ENCODE results near the gene LRP1.

Gene LRP1

GRCh38 chr12:57193706-57194245, 65.5 kb downstream of the LRP1 start:
- no peak for DNase-seq (ENCODE audit: low read depth in 2 of 2)

GRCh38 chr12:57194253-57194652, 66.0 kb downstream of the LRP1 start:
- DNase-seq (ENCODE audit: low read depth in 2 of 2), result no peak

- no peak for DNase-seq (ENCODE audit: low read depth in 2 of 2)
These were observed 66.9 kb downstream of the LRP1 start for GRCh38 chr12:57195186-57195585.

GRCh38 chr12:57195611-57196371, 67.5 kb downstream of the LRP1 start:
- no peak for DNase-seq (ENCODE audit: low read depth in 2 of 2)

- no peak for DNase-seq (ENCODE audit: low read depth in 2 of 2)
These were observed 68.2 kb downstream of the LRP1 start for GRCh38 chr12:57196439-57196838.

- no peak for DNase-seq (ENCODE audit: low read depth in 2 of 2)
These were observed 68.7 kb downstream of the LRP1 start for GRCh38 chr12:57196956-57197355.

- DNase-seq (ENCODE audit: low read depth in 2 of 2), result no peak
These were observed 70.0 kb downstream of the LRP1 start for GRCh38 chr12:57198329-57198728.

GRCh38 chr12:57199191-57199590, 70.9 kb downstream of the LRP1 start:
- no peak for DNase-seq (ENCODE audit: low read depth in 2 of 2)

- no peak for DNase-seq (ENCODE audit: low read depth in 2 of 2)
These were observed 72.2 kb downstream of the LRP1 start for GRCh38 chr12:57200497-57200896.

GRCh38 chr12:57201219-57201618, 72.9 kb downstream of the LRP1 start:
- DNase-seq (ENCODE audit: low read depth in 2 of 2), result no peak

- DNase-seq (ENCODE audit: low read depth in 2 of 2), result no peak
These were observed 73.3 kb downstream of the LRP1 start for GRCh38 chr12:57201631-57202030.

- DNase-seq (ENCODE audit: low read depth in 2 of 2), result no peak
These were observed 74.0 kb downstream of the LRP1 start for GRCh38 chr12:57202321-57202720.

GRCh38 chr12:57203201-57203600, 74.9 kb downstream of the LRP1 start:
- no peak for DNase-seq (ENCODE audit: low read depth in 2 of 2)

GRCh38 chr12:57203791-57204190, 75.5 kb downstream of the LRP1 start:
- no peak for DNase-seq (ENCODE audit: low read depth in 2 of 2)

GRCh38 chr12:57204454-57204853, 76.2 kb downstream of the LRP1 start:
- DNase-seq (ENCODE audit: low read depth in 2 of 2), result no peak

- no peak for DNase-seq (ENCODE audit: low read depth in 2 of 2)
These were observed 76.9 kb downstream of the LRP1 start for GRCh38 chr12:57205186-57205585.

GRCh38 chr12:57205931-57206330, 77.6 kb downstream of the LRP1 start:
- no peak for DNase-seq (ENCODE audit: low read depth in 2 of 2)

GRCh38 chr12:57207731-57208630, 79.7 kb downstream of the LRP1 start:
- no peak for DNase-seq (ENCODE audit: low read depth in 2 of 2)

- DNase-seq (ENCODE audit: low read depth in 2 of 2), result no peak
These were observed 80.5 kb downstream of the LRP1 start for GRCh38 chr12:57208631-57209282.

- DNase-seq (ENCODE audit: low read depth in 2 of 2), result no peak
These were observed 81.6 kb downstream of the LRP1 start for GRCh38 chr12:57209916-57210315.

GRCh38 chr12:57210461-57210860, 82.2 kb downstream of the LRP1 start:
- no peak for DNase-seq (ENCODE audit: low read depth in 2 of 2)
